ENCODE data around the gene NOSIP. TPM values are rescaled to one million over a fixed set of nuclear protein-coding genes. Genes with fewer than 3 reads are reported as not detected.

NOSIP gene, protein sequence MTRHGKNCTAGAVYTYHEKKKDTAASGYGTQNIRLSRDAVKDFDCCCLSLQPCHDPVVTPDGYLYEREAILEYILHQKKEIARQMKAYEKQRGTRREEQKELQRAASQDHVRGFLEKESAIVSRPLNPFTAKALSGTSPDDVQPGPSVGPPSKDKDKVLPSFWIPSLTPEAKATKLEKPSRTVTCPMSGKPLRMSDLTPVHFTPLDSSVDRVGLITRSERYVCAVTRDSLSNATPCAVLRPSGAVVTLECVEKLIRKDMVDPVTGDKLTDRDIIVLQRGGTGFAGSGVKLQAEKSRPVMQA
- 34.4 TPM for total RNA-seq

GRCh38 chr19:49580264-49581006, at the start of gene NOSIP:
Gene NOSIP (minus strand): TSS chr19:49580556. CDS start chr19:49560691, 19,865 bp downstream.

GRCh38 chr19:49590971-49591730, 10.8 kb upstream of the NOSIP start, which contains the start of gene PRR12:
Gene PRR12 (plus strand): TSS chr19:49591182. CDS start chr19:49591655, 473 bp downstream.

GRCh38 chr19:49581007-49581508, 702 bp upstream of the NOSIP start, which contains the start of gene PRRG2:
Gene PRRG2 (plus strand): TSS chr19:49581316. CDS start chr19:49583220, 1,904 bp downstream.

Small RNA genes within 50 kb of the gene (small RNA-seq; reads per million reads assigned to genes)
- not detected for gene RF00019

Other genes starting within 250 kb of the NOSIP start
- 2.1 TPM for gene CD37, start 245.2 kb downstream of the NOSIP start, total RNA-seq
- gene TEAD2, start 218.1 kb downstream of the NOSIP start, total RNA-seq, result 10.8 TPM
- gene DKKL1, start 216.7 kb downstream of the NOSIP start, total RNA-seq, result 1.6 TPM
- not detected for gene KASH5, start 192.3 kb downstream of the NOSIP start, total RNA-seq
- not detected for gene PTH2, start 157.1 kb downstream of the NOSIP start, total RNA-seq
- not detected for gene GFY, start 155.2 kb downstream of the NOSIP start, total RNA-seq
- gene SLC17A7, start 139.0 kb downstream of the NOSIP start, total RNA-seq, result 1.2 TPM
- gene PIH1D1, start 128.7 kb downstream of the NOSIP start, total RNA-seq, result 60.2 TPM
- 11.3 TPM for gene ALDH16A1, start 127.3 kb downstream of the NOSIP start, total RNA-seq
- gene FLT3LG, start 106.3 kb downstream of the NOSIP start, total RNA-seq, result 0.69 TPM
- gene RPL13A, start 92.9 kb downstream of the NOSIP start, total RNA-seq, result 2,032 TPM
- gene RPS11, start 84.1 kb downstream of the NOSIP start, total RNA-seq, result 2,275 TPM
- 19.1 TPM for gene FCGRT, start 67.9 kb downstream of the NOSIP start, total RNA-seq
- 3.9 TPM for gene RCN3, start 52.6 kb downstream of the NOSIP start, total RNA-seq
- 1.2 TPM for gene PRRG2, start 760 bp upstream of the NOSIP start, total RNA-seq
- gene PRR12, start 10.6 kb upstream of the NOSIP start, total RNA-seq, result 5.8 TPM
- gene RRAS, start 59.6 kb upstream of the NOSIP start, total RNA-seq, result 1.4 TPM
- 14.1 TPM for gene SCAF1, start 61.7 kb upstream of the NOSIP start, total RNA-seq
- 19.1 TPM for gene IRF3, start 85.3 kb upstream of the NOSIP start, total RNA-seq
- 0.69 TPM for gene BCL2L12, start 85.4 kb upstream of the NOSIP start, total RNA-seq
- 211 TPM for gene PRMT1, start 96.7 kb upstream of the NOSIP start, total RNA-seq
- gene ADM5, start 109.0 kb upstream of the NOSIP start, total RNA-seq, result 1.4 TPM
- gene CPT1C, start 110.6 kb upstream of the NOSIP start, total RNA-seq, result 54.4 TPM
- not detected for gene TSKS, start 182.8 kb upstream of the NOSIP start, total RNA-seq
- 83.5 TPM for gene AP2A1, start 186.4 kb upstream of the NOSIP start, total RNA-seq
- 15.2 TPM for gene FUZ, start 232.7 kb upstream of the NOSIP start, total RNA-seq
- gene MED25, start 237.7 kb upstream of the NOSIP start, total RNA-seq, result 19.1 TPM